ENCODE data around the gene EML4. TPM values are rescaled to one million over a fixed set of nuclear protein-coding genes. Genes with fewer than 3 reads are reported as not detected.

EML4 gene
- total RNA-seq, 2 experiments from 2014 or later, result 67.4 to 69.8 TPM

DNA sequence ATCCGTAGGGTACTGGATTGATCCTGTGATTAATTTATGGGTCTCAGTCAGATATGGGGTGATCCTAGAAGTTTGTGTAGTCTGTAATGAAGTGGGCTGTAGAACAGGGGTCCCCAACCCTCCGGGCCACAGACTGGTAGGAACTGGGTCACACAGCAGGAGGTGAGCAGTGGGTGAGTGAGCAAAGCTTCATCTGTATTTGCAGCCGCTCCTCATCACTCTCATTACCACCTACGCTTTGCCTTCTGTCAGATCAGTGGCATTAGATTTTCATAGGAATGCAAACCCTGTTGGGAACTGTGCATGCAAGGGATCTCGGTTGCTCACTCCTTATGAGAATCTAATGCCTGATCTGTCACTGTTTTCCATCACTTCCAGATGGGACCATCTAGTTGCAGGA lies 48.8 kb downstream of the EML4 start:
- Mint-ChIP-seq H3K36me3 (peaks cover 6% of the 10 kb centered on the region), H3K9me3 (no peaks in the 10 kb centered on the region), H3K4me1 (ENCODE audit: low read depth) (peaks cover 60% of the 10 kb centered on the region), H3K27me3 (no peaks in the 10 kb centered on the region), H3K27ac (no peak overlapping the region), H3K4me3 (no peak overlapping the region)
- CTCF ChIA-PET, result no interaction called here
- intact Hi-C loops (cut with micrococcal nuclease), result no loop called here
- POLR2A ChIA-PET, result interaction anchor here (1.2 kb wide), 1 partner anchor 13 kb away, joined by 3 read pairs; no protein-coding TSS in a partner anchor
- no peak for DNase-seq

DNA sequence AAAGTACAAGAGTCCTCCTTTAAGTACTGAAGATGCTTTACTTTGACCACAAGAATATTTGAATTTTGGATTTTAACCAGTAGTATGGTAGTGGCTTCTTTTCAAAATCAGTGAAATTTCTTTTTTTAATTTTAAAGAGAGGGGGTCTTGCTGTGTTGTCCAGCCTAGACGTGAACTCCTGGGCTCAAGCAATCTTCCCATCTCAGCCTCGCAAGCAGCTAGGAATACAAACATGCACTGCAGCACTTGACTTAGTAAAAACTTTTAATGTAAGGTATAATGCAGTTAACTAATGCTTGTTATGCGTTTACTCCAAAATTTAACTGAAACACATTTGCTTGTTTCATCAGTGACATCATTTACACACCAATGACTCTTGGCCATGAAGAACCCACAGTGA lies 49.6 kb downstream of the EML4 start:
- intact Hi-C loops (cut with micrococcal nuclease), result no loop called here
- POLR2A ChIA-PET, result interaction anchor here (1.2 kb wide), 1 partner anchor 12 kb away, joined by 3 read pairs; no protein-coding TSS in a partner anchor
- CTCF ChIA-PET, result no interaction called here
- Mint-ChIP-seq H3K27me3 (no peaks in the 10 kb centered on the region), H3K36me3 (peaks cover 9% of the 10 kb centered on the region), H3K4me3 (no peak overlapping the region), H3K9me3 (no peaks in the 10 kb centered on the region), H3K27ac (no peak overlapping the region), H3K4me1 (ENCODE audit: low read depth) (peaks cover 64% of the 10 kb centered on the region)
- no peak for DNase-seq

DNA sequence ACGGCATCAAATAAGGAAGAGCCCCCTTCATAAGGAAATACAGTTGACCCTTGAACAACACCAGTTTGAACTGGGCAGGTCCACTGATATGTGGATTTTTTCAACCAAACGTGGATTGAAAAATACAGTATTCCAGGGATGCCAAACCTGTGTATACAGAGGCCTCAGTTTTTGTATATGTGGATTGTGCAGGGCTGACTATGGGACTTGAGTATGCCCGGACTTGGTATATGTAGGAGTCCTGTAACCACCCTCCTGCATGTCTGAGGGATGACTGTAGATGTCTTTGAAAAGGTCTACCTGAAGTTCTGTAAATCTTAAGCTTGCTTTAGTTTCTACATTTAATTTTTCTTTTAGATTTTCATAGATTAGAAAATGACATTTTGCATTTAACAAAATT lies 50.0 kb downstream of the EML4 start:
- H3K4me1 Mint-ChIP-seq (ENCODE audit: low read depth), result peaks cover 69% of the 10 kb centered on the region
- POLR2A ChIA-PET, result no interaction called here

DNA sequence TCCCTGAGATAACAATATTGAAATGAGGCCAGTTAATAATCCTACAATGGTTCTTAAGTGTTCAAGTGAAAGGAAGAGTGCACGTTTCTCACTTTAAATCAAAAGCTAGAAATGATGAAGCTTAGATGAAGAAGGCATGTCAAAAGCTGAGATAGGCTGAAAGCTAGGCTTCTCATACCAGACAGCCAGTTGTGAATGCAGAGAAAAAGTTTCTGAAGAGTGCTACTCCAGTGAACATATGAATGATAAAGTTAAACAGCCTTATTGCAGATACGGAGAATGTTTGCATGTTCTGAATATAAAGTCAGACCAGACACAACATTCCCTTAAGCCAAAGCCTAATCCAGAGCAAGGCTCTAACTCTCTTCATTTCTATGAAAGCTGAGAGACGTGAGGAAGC lies 51.4 kb downstream of the EML4 start:
- POLR2A ChIA-PET, result interaction anchor here (1.0 kb wide), 1 partner anchor 52 kb away, joined by 3 read pairs; the partner anchor contains the start of gene EML4
- Mint-ChIP-seq H3K27ac (no peak overlapping the region), H3K4me3 (no peak overlapping the region)

More for the DNA sequence above, 50.0 kb downstream of the EML4 start:
- peaks cover 9% of the 10 kb centered on the region for H3K36me3 Mint-ChIP-seq
- no peaks in the 10 kb centered on the region for H3K27me3 Mint-ChIP-seq
- no peaks in the 10 kb centered on the region for H3K9me3 Mint-ChIP-seq
- H3K4me3 Mint-ChIP-seq, result no peak overlapping the region
- CTCF ChIA-PET, result no interaction called here
- intact Hi-C loops (cut with micrococcal nuclease), result no loop called here
- H3K27ac Mint-ChIP-seq, result no peak overlapping the region
- DNase-seq, result no peak

DNA sequence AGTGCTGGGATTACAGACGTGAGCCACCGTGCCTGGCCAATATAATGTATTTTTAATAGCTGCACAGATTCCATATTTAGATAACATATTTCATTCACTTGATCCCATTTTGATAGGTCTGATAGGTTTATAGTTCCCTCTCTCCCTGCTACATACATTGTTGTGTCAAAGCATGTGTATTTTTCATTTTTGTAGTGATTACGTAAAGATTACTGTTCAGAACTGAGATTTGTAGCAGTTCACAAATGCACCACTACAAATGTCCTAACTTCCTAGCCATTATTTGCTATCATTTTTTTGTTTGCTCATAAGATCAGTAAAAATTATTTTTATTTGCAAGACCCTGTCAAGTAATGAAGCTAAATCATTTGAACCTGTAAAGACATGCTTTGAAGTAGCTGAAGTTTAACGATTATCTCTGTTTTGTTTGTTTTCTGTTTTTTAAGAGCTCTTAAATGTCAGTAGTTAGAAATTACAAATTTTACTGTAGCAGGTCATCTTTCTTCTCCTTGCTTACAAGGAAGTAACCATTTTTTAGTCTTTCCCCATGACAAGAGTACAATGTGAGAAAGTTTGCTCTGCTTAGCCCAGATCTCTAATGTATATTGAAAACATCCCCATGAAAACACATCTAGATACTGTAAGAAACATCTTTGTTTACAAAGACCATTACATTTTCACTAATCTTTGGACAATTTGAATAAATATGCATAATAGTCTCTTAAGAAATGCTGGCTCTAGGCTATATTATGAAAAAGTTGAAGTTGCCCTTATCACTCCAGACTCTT lies 54.1 kb downstream of the EML4 start:
- no peaks in the 10 kb centered on the region for H3K27me3 Mint-ChIP-seq
- intact Hi-C loops (cut with micrococcal nuclease), result no loop called here
- ChIA-PET CTCF (interaction anchor here (0.7 to 1.5 kb wide), 2 partner anchors 8 to 14 kb away, joined by 3 to 4 read pairs; no protein-coding TSS in a partner anchor), POLR2A (no interaction called here)
- no peak overlapping the region for H3K27ac Mint-ChIP-seq
- H3K9me3 Mint-ChIP-seq, result no peaks in the 10 kb centered on the region
- H3K4me1 Mint-ChIP-seq (ENCODE audit: low read depth), result peaks cover 70% of the 10 kb centered on the region
- no peak for DNase-seq
- H3K4me3 Mint-ChIP-seq, result no peak overlapping the region
- H3K36me3 Mint-ChIP-seq, result peaks cover 11% of the 10 kb centered on the region

More for the DNA sequence above, 51.4 kb downstream of the EML4 start:
- intact Hi-C loops (cut with micrococcal nuclease), result loop anchor here (1.0 kb wide), 1 partner anchor 12 kb away; no protein-coding TSS in a partner anchor
- no peak for DNase-seq
- H3K27me3 Mint-ChIP-seq, result no peaks in the 10 kb centered on the region
- CTCF ChIA-PET, result interaction anchor here (1.0 kb wide), 1 partner anchor 38 kb away, joined by 4 read pairs; no protein-coding TSS in a partner anchor
- peaks cover 70% of the 10 kb centered on the region for H3K4me1 Mint-ChIP-seq (ENCODE audit: low read depth)
- no peaks in the 10 kb centered on the region for H3K9me3 Mint-ChIP-seq
- H3K36me3 Mint-ChIP-seq, result peaks cover 9% of the 10 kb centered on the region

DNA sequence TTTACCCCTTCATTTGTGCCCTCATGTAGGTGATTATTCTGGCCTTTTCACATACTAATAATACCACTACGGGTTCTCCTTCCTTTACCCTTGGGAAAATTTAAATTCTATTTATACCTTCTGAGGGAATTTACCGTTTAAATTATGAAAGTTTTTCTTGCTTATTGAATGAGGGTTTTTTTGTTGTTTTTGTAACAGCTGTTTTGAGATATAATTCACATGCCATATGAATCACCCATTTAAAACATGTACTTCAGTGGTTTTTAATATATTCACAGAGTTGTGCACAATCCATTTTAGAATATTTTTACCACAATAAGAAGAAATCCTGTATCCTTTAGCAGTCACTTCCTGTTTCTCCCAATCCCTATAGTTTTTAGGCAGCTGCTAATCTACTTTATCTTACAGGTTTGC lies 54.7 kb downstream of the EML4 start:
- Mint-ChIP-seq H3K4me3 (no peak overlapping the region), H3K4me1 (ENCODE audit: low read depth) (peaks cover 69% of the 10 kb centered on the region), H3K27me3 (no peaks in the 10 kb centered on the region), H3K9me3 (no peaks in the 10 kb centered on the region), H3K36me3 (peaks cover 10% of the 10 kb centered on the region), H3K27ac (no peak overlapping the region)
- intact Hi-C loops (cut with micrococcal nuclease), result no loop called here
- ChIA-PET POLR2A (no interaction called here), CTCF (interaction anchor here (0.7 to 1.5 kb wide), 2 partner anchors 8 to 13 kb away, joined by 3 to 4 read pairs; no protein-coding TSS in a partner anchor)
- no peak for DNase-seq

DNA sequence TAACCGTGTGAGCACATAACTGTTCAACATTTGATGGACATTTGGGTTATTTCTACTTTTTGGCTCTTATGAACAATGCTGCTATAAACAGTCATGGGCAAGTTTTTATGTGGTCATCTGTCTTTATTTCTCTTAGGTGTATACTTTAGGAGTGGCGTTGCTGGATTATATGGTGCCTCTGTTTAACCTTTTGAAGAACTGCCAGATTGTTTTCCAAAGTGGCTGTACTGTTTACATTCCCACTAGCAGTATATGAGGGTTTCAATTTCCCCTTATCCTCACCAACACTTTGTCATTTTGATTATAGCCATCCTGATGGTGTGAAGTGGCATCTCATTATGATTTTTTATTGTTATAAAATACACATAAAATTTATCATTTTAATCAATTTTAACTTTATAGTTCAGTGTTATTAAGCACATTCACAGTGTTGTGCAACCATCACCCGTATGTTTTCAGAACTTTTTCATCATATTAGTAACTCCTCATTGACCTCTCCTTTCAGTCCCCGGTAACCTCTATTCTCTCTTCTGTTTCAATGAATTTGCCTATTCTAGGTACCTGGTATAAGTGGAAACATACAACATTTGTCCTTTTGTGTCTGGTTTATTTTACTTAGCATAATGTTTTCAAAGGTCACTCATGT lies 55.4 kb downstream of the EML4 start:
- peaks cover 9% of the 10 kb centered on the region for H3K36me3 Mint-ChIP-seq
- no peak for DNase-seq
- ChIA-PET CTCF (interaction anchor here (1.5 kb wide), 1 partner anchor 12 kb away, joined by 4 read pairs; no protein-coding TSS in a partner anchor), POLR2A (no interaction called here)
- intact Hi-C loops (cut with micrococcal nuclease), result no loop called here
- H3K4me1 Mint-ChIP-seq (ENCODE audit: low read depth), result peaks cover 71% of the 10 kb centered on the region
- no peaks in the 10 kb centered on the region for H3K9me3 Mint-ChIP-seq
- H3K27me3 Mint-ChIP-seq, result no peaks in the 10 kb centered on the region
- no peak overlapping the region for H3K4me3 Mint-ChIP-seq
- no peak overlapping the region for H3K27ac Mint-ChIP-seq

DNA sequence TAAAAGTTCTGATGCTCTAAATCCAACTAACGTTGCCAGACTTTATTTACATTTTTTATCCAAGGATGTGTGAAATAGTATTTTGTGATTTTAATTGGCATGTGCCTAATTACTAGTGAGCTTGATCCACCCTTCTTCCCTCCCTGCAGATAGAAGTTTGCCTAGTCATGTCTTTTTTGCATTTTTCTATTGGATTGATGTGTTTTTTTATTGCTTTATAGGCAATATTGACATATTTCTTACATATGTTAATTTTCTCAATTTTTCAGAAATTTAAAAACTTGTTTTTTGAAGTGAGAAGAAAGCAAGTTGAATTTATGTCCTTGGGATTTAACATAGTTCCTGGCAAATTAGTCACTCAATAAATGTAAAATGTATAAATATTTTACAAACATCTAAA lies 56.4 kb downstream of the EML4 start:
- H3K9me3 Mint-ChIP-seq, result no peaks in the 10 kb centered on the region
- CTCF ChIA-PET, result no interaction called here
- H3K27ac Mint-ChIP-seq, result no peak overlapping the region
- peaks cover 71% of the 10 kb centered on the region for H3K4me1 Mint-ChIP-seq (ENCODE audit: low read depth)
- DNase-seq, result no peak
- POLR2A ChIA-PET, result no interaction called here
- intact Hi-C loops (cut with micrococcal nuclease), result no loop called here
- peaks cover 9% of the 10 kb centered on the region for H3K36me3 Mint-ChIP-seq
- no peaks in the 10 kb centered on the region for H3K27me3 Mint-ChIP-seq
- H3K4me3 Mint-ChIP-seq, result no peak overlapping the region

DNA sequence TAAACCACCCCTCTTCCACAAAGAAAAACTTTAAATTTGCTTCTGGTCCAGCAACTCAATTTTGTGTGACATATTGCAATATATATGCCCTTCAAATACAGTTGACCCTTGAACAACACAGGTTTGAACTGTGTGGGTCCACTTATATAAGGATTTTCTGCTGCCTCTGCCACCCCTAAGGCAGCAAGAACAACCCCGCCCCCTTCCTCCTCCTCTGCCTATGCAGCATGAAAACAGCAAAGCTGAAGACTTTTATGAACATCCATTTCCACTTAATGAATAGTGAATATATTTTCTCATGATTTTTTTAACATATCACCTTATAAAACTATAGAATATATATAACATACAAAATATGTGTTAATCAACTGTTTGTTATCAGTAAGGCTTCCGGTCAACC lies 58.3 kb downstream of the EML4 start:
- CTCF ChIA-PET, result interaction anchor here (1.0 to 3.2 kb wide), 3 partner anchors 11 to 122 kb away, joined by 3 to 12 read pairs (median 4); no protein-coding TSS in a partner anchor
- intact Hi-C loops (cut with micrococcal nuclease), result no loop called here
- DNase-seq, result no peak

DNA sequence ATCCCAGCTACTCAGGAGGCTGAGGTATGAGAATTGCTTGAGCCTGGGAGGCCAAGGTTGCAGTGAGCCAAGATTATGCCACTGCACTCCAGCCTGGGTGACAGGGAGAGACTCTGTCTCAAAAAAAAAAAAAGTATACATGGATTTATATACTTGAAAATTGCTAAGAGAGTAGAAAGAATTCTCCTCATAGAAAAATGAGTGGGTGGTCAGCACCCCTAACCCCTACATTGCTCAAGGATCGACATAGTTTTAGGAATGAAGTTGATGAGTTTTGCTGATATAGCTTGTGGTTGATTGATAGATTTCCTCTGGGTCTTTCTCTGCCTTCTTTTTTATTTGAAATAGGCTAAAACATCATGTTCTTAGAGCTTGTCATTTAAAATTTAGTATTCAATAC lies 58.9 kb downstream of the EML4 start:
- DNase-seq, result no peak
- Mint-ChIP-seq H3K4me3 (no peak overlapping the region), H3K4me1 (ENCODE audit: low read depth) (peaks cover 79% of the 10 kb centered on the region), H3K27me3 (no peaks in the 10 kb centered on the region), H3K36me3 (peaks cover 3% of the 10 kb centered on the region), H3K9me3 (no peaks in the 10 kb centered on the region), H3K27ac (no peak overlapping the region)
- intact Hi-C loops (cut with micrococcal nuclease), result no loop called here
- ChIA-PET CTCF (interaction anchor here (1.0 to 3.2 kb wide), 5 partner anchors 11 to 132 kb away, joined by 3 to 12 read pairs (median 4); no protein-coding TSS in a partner anchor), POLR2A (interaction anchor here (1.0 kb wide), 1 partner anchor 92 kb away, joined by 3 read pairs; no protein-coding TSS in a partner anchor)

More for the DNA sequence above, 58.3 kb downstream of the EML4 start:
- peaks cover 78% of the 10 kb centered on the region for H3K4me1 Mint-ChIP-seq (ENCODE audit: low read depth)
- no peaks in the 10 kb centered on the region for H3K27me3 Mint-ChIP-seq
- POLR2A ChIA-PET, result interaction anchor here (1.0 kb wide), 1 partner anchor 91 kb away, joined by 3 read pairs; no protein-coding TSS in a partner anchor
- no peak overlapping the region for H3K27ac Mint-ChIP-seq
- peak overlapping the region; percentile 7 for H3K4me3 Mint-ChIP-seq
- H3K36me3 Mint-ChIP-seq, result peaks cover 5% of the 10 kb centered on the region
- H3K9me3 Mint-ChIP-seq, result no peaks in the 10 kb centered on the region

DNA sequence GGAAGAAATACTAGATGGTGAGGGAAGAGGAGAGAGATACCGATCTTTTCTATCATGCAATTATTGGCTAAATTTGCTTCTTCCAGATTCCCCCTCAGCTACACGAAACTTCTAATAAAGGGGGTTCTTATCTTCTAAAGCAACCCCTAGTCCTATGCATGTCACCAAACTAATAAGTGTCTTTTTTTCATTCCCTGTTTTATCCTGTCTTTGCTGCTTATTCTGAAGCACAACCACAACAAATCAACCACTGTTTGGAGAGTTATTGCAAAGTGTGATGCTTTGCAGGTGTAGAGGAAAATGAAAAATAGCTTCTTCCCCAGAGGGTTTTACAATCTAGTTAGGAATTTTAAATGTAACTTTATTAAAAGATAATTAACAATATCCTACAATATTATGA lies 60.8 kb downstream of the EML4 start:
- H3K36me3 Mint-ChIP-seq, result peaks cover 2% of the 10 kb centered on the region
- H3K27me3 Mint-ChIP-seq, result no peaks in the 10 kb centered on the region
- ChIA-PET CTCF (interaction anchor here (0.9 to 3.2 kb wide), 5 partner anchors 9 to 134 kb away, joined by 3 to 12 read pairs (median 3); no protein-coding TSS in a partner anchor), POLR2A (interaction anchor here (1.5 kb wide), 1 partner anchor 12 kb away, joined by 3 read pairs; no protein-coding TSS in a partner anchor)
- H3K4me1 Mint-ChIP-seq (ENCODE audit: low read depth), result peaks cover 67% of the 10 kb centered on the region
- intact Hi-C loops (cut with micrococcal nuclease), result loop anchor here (10.0 kb wide), 1 partner anchor 375 kb away; no protein-coding TSS in a partner anchor
- H3K27ac Mint-ChIP-seq, result no peak overlapping the region
- H3K4me3 Mint-ChIP-seq, result no peak overlapping the region
- H3K9me3 Mint-ChIP-seq, result no peaks in the 10 kb centered on the region
- DNase-seq, result no peak

DNA sequence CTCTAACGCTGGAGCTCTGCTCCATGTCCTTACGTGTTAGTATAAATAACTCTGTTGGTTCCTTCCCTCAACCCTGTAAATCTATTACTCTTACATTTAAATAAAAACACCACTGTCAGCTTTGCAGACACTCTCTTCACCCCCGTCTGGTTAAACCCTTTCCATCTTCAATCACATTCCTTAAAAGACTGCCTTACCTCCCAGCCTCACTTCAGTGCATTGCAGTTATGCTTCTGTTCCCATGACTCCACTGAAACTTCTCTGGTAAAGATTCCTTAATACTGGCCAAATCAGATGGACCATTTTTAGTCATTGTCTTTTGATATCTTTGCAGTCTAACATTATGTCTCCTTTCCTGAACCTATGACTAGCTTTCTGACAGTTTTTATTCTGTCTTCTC lies 61.7 kb downstream of the EML4 start:
- Mint-ChIP-seq H3K36me3 (peaks cover 2% of the 10 kb centered on the region), H3K4me3 (no peak overlapping the region), H3K4me1 (ENCODE audit: low read depth) (peaks cover 66% of the 10 kb centered on the region), H3K27me3 (no peaks in the 10 kb centered on the region), H3K9me3 (no peaks in the 10 kb centered on the region), H3K27ac (no peak overlapping the region)
- no peak for DNase-seq
- POLR2A ChIA-PET, result interaction anchor here (0.6 to 1.5 kb wide), 2 partner anchors 13 to 89 kb away, joined by 3 to 5 read pairs; no protein-coding TSS in a partner anchor
- CTCF ChIA-PET, result interaction anchor here (0.9 to 3.2 kb wide), 4 partner anchors 8 to 135 kb away, joined by 3 to 12 read pairs (median 3); no protein-coding TSS in a partner anchor
- intact Hi-C loops (cut with micrococcal nuclease), result loop anchor here (10.0 kb wide), 1 partner anchor 376 kb away; no protein-coding TSS in a partner anchor
